ENCODE results near the gene CHST11. TPM values are rescaled to one million over a fixed set of nuclear protein-coding genes. Genes with fewer than 3 reads are reported as not detected.

Gene CHST11
- total and polyA plus RNA-seq, 9 of the 15 experiments (the other 6 are each of a cell fraction or from before 2014, with no cell fraction given), result 2.3 to 38.7 (median 15.0) TPM

- TF ChIP-seq TEAD4 (IDR thresholded peaks at IDR 0.05; ENCODE audit: low read length), result peak; percentile 28; the same call in 1 of the 2 replicates
- TF ChIP-seq TEAD4 (CRISPR knock-in tag; IDR thresholded peaks at IDR 0.05; ENCODE audit: borderline replicate concordance), result no peak
- 0 out of 2 replicates have a peak, but pooled peaks have one; percentile 45 for TF ChIP-seq BACH1 (tag; IDR thresholded peaks at IDR 0.05)
- peak in 1 of 2 experiments; percentile 42; a peak in 1 of 4 replicates for TF ChIP-seq ZNF639 (CRISPR knock-in tag; conservative IDR thresholded peaks at IDR 0.05 in 1 of 2, IDR thresholded peaks at IDR 0.05 in 1 of 2)
- peak; percentile 11; the same call in 1 of the 2 replicates for TF ChIP-seq VEZF1 (CRISPR knock-in tag; IDR thresholded peaks at IDR 0.05)
- TF ChIP-seq CBFA2T3 (IDR thresholded peaks at IDR 0.05), result peak; percentile 54; the same call in 1 of the 2 replicates
- no peak for TF ChIP-seq ZNF75A (CRISPR knock-in tag; IDR thresholded peaks at IDR 0.05)
- TF ChIP-seq SPI1 (IDR thresholded peaks at IDR 0.05; ENCODE audit: borderline replicate concordance, low read depth, low read length), result peak; percentile 95
- TF ChIP-seq, protein P1, sequence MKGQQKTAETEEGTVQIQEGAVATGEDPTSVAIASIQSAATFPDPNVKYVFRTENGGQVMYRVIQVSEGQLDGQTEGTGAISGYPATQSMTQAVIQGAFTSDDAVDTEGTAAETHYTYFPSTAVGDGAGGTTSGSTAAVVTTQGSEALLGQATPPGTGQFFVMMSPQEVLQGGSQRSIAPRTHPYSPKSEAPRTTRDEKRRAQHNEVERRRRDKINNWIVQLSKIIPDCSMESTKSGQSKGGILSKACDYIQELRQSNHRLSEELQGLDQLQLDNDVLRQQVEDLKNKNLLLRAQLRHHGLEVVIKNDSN (CRISPR knock-in tag; IDR thresholded peaks at IDR 0.05), result no peak
- peak; percentile 27; the same call in 1 of the 2 replicates for TF ChIP-seq CXXC5 (CRISPR knock-in tag; IDR thresholded peaks at IDR 0.05)
- no peak for TF ChIP-seq ETV6 (IDR thresholded peaks at IDR 0.05; ENCODE audit: borderline replicate concordance in 1 of 2, low read depth in 2 of 2, low read length in 1 of 2)
- no peak for TF ChIP-seq ETV6 (CRISPR knock-in tag; IDR thresholded peaks at IDR 0.05; ENCODE audit: borderline replicate concordance)
- TF ChIP-seq NR2C1 (IDR thresholded peaks at IDR 0.05), result 0 out of 2 replicates have a peak, but pooled peaks have one; percentile 16
- TF ChIP-seq NR2C1 (tag; IDR thresholded peaks at IDR 0.05), result 0 out of 2 replicates have a peak, but pooled peaks have one; percentile 25
- 0 out of 2 replicates have a peak, but pooled peaks have one; percentile 23 for TF ChIP-seq ETV1 (tag; conservative IDR thresholded peaks at IDR 0.05; ENCODE audit: low read depth)
- TF ChIP-seq ZNF57 (CRISPR knock-in tag; IDR thresholded peaks at IDR 0.05), result no peak
- TF ChIP-seq U2AF1 (optimal IDR thresholded peaks at IDR 0.05; ENCODE audit: low read depth, low read length), result no peak
- TF ChIP-seq, protein P2, sequence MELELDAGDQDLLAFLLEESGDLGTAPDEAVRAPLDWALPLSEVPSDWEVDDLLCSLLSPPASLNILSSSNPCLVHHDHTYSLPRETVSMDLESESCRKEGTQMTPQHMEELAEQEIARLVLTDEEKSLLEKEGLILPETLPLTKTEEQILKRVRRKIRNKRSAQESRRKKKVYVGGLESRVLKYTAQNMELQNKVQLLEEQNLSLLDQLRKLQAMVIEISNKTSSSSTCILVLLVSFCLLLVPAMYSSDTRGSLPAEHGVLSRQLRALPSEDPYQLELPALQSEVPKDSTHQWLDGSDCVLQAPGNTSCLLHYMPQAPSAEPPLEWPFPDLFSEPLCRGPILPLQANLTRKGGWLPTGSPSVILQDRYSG (tag; conservative IDR thresholded peaks at IDR 0.05; ENCODE audit: low read depth), result no peak
- TF ChIP-seq TEAD1 (CRISPR knock-in tag; IDR thresholded peaks at IDR 0.05), result 0 out of 4 replicates have a peak, but pooled peaks of 1 of the 2 experiments have one; percentile 19
- TF ChIP-seq ZNF444 (CRISPR knock-in tag; IDR thresholded peaks at IDR 0.05), result no peak
- 0 out of 2 replicates have a peak, but pooled peaks have one; percentile 44 for TF ChIP-seq ADNP (tag; IDR thresholded peaks at IDR 0.05)
Measured at GRCh38 chr12:104522985-104523722, 66.4 kb downstream of the CHST11 start (continued).
